SK-N-MC (cell line): ENCODE results near the gene TYW1.
"Not testable (repeated sequence)": the region's sequence is repeated elsewhere in the genome, so short reads cannot be mapped to it uniquely, and the experiment has no call there.

Experiments used
- EZH2 ChIP-seq: fragments of 200-600 bp; sonication (generic); IDR thresholded peaks from one replicate; pipeline ENCODE4 v1.6.1; 2017; ENCODE audit warnings: antibody characterized with exemption
- FOXP2 ChIP-seq: optimal IDR thresholded peaks from 2 replicates; pipeline ENCODE3; 2011; ENCODE audit warnings: mild to moderate bottlenecking, moderate library complexity; ENCODE audit not compliant: insufficient read depth; ENCODE audit errors: extremely low read length, control extremely low read depth
- POLR2AphosphoS5 ChIP-seq: IDR thresholded peaks from 2 replicates; pipeline ENCODE4 v1.6.1; 2012; ENCODE audit warnings: mild to moderate bottlenecking, low read depth, low read length, borderline replicate concordance

DNA sequence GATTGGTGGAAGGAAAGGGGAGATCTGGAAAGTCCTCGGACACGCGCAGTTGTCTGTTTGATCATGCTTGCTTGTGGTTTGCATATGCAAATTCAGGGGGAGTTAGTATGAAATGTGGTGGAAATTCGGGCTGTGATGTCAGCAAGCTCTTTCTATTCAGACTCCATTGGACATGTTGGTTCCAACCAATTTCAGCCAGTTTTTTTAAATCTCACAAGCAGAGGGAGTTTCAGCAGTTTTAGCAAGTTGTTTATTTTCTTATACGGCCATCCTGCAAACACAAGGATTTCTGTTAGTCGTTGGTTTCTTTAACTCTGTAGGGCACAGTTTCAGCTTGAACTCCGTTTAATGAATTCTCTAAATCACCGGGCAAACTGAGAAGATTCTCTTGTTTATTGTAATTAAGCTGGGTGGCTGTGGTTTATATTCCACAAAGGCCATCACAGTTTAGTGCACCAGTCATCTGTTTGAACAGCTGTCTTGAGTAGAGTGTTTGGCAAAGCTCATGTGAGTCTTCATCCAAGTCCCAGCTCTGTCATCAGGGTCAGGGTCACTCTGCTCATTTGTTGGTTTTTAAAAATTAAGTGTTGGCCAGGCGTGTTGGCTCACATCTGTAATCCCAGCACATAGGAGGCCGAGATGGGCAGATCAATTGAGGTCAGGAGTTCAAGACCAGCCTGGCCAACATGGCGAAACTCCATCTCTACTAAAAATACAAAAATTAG lies 196.4 kb downstream of the TYW1 start:
- TF ChIP-seq EZH2, POLR2AphosphoS5, FOXP2: not testable (repeated sequence)
